NCI-H187 treated with DMSO at 0.1 percent for 48 hours (cell line): ENCODE measurements around the gene TPTE.
"Not testable (repeated sequence)": the region's sequence is repeated elsewhere in the genome, so short reads cannot be mapped to it uniquely, and the experiment has no call there.

Experiments used
- DNase-seq: peaks from one replicate; lab custom pipeline; 2025; lab: John Stamatoyannopoulos, UW

Gene TPTE

GRCh38 chr21:10521091-10521598 lies at the start of gene TPTE:
TSS of gene TPTE (plus strand) at chr21:10521583. CDS start at chr21:10538724, 17,141 bp downstream.
- DNase-seq = no peak

- not testable (repeated sequence) for DNase-seq
Observed at GRCh38 chr21:10471999-10472398, 49.4 kb upstream of the TPTE start.

DNA sequence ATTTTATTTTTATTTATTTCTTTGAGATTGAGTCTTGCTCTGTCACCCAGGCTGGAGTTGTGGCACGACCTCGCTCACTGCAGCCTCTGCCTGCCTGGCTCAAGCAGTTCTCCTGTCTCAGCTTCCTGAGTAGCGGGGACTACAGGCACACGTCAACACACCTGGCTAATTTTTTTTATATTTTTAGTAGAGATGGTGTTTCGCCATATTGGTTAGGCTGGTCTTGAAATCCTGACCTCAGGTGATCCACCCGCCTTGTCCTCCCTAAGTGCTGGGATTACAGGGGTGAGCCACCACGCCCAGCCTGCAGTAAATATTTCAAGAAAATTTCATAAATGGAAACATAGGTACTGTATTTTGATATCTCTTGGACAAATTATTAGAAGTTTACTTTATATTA lies 43.6 kb upstream of the TPTE start:
- not testable (repeated sequence) for DNase-seq

DNA sequence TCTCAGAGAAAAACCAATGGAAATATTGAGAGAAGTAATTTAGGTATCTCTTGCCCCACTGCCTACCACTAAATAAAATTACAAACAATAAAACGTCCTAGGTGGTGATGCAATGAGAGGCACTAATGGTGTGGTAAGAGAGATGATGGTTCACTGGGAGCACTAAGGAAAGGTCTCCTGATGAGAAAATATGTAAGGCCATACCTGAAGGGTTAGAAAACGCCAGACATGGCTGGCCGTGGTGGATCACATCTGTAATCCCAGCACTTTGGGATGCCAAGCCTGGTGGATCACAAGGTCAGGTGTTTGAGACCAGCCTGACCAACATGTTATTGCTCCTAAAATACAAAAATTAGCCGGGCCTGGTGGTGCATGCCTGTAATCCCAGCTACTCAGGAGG lies 41.5 kb upstream of the TPTE start:
- DNase-seq = not testable (repeated sequence)

DNA sequence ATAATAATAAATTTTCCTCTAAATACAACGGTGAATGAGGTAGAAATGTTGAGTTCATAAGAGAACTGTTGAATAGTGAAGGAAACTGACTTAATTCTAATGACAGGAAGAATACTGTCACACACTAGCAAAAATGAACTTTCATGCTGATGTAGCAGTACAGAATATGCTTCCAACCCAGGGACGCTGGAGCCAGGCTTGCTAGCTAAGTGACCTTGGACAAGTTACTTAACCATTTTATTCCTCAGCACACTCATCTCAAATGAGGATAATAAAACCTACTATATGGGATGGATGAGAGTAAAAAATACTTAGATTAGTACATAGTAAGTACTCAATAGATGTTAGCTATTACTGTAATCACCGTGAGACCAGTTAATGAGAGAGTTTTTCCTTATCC lies 36.5 kb upstream of the TPTE start:
- DNase-seq = not testable (repeated sequence)

- not testable (repeated sequence) for DNase-seq
Observed at GRCh38 chr21:10490453-10490852, 30.9 kb upstream of the TPTE start.

- DNase-seq = no peak
Observed at GRCh38 chr21:10511116-10511515, 10.3 kb upstream of the TPTE start.

- DNase-seq = not testable (repeated sequence)
Observed at GRCh38 chr21:10516889-10517288, 4.5 kb upstream of the TPTE start.

DNA sequence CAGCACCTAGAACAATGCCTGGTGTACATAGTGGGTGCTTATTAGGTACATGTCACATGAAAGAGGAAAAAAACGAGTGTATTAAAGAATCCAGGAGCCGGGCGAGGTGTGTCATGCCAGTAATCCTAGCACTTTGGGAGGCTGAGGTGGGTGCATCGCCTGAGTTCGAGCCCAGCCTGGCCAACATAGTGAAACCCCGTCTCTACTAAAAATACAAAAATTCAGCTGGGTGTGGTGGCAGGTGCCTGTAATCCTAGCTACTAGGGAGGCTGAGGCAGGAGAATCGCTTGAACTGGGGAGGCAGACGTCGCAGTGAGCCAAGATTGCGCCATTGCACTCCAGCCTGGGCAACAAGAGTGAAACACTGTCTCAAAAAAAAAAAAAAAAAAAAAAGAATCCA lies 3.5 kb upstream of the TPTE start:
- not testable (repeated sequence) for DNase-seq

DNA sequence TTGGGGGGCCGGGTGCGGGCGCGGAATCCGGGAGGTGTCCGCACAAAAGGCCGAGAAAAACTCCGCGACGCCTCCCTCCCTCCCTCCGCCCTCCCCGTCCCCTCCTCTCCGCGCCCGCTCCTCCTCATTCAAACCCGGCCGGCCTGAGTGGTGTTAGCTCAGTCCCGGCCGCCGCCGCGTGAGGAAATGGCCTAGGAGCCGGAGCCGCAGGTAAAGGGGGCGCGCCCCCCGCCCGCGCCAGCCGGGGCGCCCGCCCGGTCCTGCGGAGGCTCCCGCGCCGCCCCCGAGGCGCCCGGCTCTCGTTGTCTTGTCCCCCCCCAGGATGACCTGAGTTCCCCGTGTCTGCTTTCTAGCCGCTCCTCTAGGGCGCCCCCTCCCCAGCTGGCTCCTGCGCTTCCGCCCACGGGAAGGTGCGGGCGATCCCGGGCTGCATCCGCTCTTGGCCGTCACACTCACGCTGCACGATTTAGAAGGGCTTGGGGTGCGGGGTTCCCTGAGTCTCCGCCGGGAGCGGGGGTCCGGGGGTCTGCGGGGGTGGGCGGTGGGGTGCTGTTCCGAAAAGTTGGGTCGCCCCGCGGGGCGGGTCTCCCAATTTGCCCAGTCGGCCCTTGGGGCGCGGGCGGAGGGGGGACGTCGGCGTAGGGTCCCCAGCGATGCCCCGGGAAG lies 585 bp downstream of the TPTE start:
- DNase-seq = not testable (repeated sequence)

- no peak for DNase-seq
Observed at GRCh38 chr21:10539956-10540355, 18.6 kb downstream of the TPTE start.

DNA sequence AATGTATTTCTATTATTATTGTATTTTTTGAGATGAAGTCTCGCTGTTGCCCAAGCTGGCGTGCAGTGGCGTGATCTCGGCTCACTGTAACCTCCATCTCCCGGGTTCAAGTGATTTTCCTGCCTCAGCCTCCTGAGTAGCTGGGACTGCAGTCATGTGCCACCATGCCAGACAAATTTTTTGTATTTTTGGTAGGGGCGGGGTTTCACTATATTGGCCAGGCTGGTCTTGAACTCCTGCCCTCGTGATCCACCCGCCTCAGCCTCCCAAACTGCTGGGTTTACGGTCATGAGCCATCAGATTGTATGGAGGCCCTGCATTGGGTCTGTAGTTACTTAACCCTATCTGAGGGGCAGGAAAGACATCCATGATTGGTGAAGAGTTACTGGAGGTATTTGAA lies 23.0 kb downstream of the TPTE start:
- DNase-seq = not testable (repeated sequence)

GRCh38 chr21:10547868-10548267 lies 26.5 kb downstream of the TPTE start:
- not testable (repeated sequence) for DNase-seq

DNA sequence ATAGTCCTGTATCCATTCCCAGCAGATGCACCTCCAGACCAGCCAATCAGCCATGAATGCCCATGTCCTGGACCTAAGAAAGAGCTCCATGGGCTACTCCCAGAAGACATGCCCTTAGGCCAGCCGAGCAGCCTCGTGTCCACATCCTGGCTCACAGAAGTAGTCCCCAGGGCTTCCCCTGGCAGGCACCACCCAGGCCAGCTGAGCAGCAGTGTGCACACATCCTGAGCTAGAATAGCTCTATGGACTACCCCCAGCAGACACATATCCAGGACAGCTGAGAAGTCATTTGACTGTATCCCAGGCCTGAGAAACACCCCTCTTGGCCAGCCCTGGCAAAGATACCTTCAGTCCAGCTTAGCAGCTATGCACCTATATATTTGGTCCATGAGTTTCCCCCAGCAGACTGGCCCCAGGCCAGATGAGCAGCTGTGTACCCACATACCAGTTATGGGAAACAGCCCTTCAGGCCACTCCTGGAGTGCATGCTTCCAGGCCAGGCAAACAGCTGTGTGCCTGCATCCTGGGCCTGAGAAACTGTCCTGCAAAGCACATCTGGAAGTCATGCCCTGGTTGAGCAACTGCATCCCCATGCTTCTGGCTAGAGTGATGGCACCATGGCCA lies 27.1 kb downstream of the TPTE start:
- DNase-seq = not testable (repeated sequence)

DNA sequence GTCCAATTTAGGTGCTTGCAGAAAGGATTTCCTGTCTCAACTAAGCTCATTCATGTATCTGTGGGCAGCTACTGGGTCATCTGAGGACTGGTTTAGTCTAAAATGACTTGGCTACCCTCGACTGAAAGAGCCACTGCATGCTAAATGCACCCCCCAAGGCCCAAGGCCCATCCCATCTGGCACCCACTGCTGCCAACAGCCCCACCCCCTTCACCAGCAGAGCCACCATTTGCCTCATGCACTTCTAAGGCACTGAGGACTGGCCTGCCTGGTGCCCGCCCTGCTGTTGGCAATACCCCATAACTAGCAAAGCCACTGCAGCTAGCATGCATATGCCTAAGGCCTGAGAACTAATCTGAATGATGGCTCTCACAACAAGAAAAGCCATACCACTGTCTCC lies 49.4 kb downstream of the TPTE start:
- DNase-seq = not testable (repeated sequence)

- DNase-seq = not testable (repeated sequence)
Observed at GRCh38 chr21:10574531-10575310, 53.3 kb downstream of the TPTE start.

GRCh38 chr21:10575311-10575667 lies 53.9 kb downstream of the TPTE start:
- DNase-seq = no peak

- not testable (repeated sequence) for DNase-seq
Observed at GRCh38 chr21:10578910-10579309, 57.5 kb downstream of the TPTE start.

DNA sequence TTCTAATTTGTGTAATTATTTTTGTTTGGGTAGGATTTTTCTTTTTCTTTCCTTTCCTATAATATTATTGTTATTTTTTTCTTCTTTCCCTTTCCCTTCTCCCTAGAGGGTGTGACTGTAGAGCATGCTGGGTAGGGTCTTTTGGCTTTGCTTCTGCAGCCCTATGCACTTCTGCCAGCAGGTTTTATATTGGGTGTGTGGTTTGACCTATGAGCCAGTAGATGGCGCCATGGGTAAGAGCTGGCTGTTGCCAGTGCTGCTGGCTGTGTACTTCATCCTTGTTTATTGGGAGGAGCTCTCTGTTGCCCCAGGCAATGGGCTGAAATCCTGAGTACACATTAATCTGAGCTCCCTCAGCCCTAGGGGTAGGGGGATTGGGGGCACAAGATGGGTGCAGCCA lies 67.7 kb downstream of the TPTE start:
- DNase-seq = not testable (repeated sequence)

DNA sequence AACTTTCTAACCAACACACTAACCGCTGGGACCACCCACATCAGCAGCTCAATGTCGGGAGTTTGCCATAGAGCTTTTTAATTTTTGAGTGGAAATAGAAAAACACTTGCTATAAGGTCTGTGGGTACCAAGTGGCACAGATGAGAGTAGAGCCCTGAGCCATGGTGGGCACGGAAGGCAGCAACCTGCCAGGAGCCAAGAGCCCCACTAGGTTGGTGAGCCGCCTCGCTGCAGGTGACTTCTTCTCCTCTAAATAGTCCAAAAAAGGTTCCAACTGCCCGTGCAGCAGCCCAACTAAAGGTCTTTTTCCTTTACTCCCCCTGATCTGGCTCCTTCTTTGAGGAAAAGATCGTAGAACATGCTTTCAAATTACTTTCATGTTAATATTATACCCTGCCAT lies 85.7 kb downstream of the TPTE start:
- not testable (repeated sequence) for DNase-seq

DNA sequence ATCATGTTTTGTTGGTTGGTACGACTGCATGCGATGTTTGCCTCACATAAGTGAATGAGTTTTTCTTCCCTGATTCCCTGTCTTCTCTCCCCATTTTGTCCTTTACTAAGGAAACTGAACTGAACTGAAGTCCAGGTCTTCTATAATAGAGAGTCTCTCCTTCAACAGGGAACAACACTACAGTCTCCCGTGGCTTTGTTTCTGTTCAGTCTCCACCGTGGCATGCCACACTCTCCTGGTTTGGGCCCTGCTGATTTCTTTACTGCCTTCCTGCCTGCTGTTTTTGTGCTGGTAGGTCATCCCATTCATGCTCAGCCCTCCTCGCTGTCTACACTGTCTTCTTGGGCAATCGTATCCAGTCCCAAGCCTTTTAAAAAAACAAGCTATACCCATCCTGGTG lies 92.9 kb downstream of the TPTE start:
- DNase-seq = not testable (repeated sequence)

- not testable (repeated sequence) for DNase-seq
Observed at GRCh38 chr21:10616061-10616460, 94.7 kb downstream of the TPTE start.

DNA sequence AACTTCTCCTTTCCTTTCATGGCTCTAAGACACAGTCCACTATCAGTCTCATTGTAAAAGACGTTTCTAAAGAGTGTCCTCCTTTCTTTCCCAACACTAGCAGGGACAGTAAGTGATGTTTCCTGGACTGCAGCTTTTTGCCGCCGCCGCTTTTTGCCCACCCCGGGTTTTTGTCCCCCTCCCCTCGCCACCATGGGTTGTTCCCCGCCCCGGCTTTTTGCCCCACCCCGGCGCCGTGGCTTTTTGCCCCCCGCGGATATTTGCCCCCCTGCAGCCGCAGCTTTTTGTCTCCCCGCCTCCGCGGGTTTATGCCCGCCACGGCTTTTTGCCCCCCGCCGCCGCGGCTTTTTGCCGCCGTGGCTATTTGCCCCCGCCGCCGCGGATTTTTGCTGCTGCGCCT lies 95.2 kb downstream of the TPTE start:
- DNase-seq = no peak
